Activated T-cell treated with anti-CD3 and anti-CD28 coated beads for 24 hours (primary cell): ENCODE measurements around the gene LOC101059915.
A peak's percentile ranks its signal among the peaks of the same experiment; 100 is the strongest.

ENCODE experiments used
- DNase-seq: peaks from one replicate; pipeline ENCODE4 v3.0.0-alpha.2; 2020; ENCODE audit warnings: low read depth

The LOC101059915 gene

DNA sequence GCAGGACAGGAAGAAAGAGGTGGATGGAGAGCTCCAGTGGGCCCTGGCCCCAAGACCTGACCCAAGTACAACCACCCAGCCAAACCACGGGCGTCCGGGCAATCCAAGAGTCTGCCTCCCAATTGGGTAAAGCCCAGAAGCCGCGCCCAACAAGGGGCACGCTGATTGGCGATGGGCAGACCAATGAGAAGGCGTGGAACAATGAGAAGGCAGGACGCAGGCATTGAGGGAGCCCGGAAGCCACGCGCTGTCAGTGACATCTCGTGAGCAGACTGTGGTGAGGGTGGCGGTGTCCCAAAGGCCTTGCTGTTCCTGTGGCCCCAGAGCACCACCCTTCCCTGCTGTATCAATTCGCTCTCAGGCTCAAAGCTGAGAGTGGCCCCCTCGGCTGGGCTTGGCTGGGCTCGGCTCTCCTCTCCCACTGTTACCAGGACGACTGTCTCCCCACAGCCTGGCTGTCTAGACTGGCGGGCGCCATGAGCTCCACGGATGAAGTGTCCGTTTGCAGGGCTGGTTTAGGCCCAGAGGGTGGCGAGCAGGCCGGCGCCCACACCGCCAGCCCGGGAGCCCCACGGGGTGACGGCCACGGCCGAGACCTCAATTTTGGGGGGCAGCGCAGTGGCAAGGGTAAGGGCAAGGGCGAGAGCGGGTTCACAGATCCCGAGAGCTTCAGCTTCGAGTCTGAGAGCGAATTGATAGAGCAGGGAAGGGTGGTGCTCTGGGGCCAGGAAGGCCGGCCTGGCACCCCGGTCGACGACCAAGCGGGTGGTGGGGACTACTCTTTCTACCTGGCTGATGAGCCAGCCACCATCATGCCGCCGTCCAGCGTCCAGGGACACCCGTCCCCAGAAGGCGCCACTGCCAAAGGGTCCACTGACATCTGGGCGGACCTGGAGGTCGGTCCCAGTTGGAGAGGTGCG lies at the start of gene LOC101059915:
Gene LOC101059915, plus strand, starts transcription at position 219 of the 920 bp plus-strand sequence.
- DNase-seq: no peak

DNA sequence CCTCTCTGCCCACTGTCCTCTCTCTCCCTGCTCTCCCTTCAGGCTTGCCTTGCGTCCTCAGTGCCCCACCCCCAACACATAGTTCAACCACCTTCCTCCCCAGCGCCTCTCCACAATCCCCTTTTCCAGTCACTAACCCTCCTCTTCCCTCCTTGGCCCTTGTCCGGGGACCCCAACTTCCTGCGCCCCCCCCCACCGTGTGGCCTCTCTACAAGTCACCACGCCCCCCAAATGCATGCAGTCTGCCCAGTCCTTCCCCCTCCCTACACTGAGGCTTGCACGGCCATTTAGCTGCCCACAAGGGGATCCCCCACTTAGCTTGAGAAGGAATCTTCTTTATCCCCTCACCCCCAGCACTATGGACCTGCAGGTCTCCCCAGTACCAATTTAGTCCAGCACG lies 49.6 kb upstream of the LOC101059915 start:
- no peak for DNase-seq

DNA sequence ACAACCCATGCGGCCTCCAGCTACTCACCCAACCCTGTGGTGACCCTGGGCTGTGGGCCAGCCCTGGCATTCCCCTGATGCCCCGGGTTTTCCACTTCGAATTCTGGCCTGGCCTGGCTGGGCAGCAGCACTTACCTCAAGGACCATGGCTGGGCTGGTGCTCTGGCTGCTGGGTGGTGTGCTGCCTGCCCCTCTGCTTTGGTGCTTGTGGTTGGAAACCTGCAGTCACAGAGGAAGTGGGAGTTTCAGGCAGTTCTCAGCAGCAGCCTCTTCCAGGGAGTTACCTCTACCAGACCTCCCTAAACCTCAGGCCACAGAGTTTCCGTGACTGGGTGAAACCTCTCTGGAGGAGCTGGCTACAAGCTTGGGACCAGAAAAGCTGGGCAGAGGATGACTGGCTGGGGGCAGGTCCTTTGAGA lies 49.0 kb upstream of the LOC101059915 start, which contains the start of gene CXCR3:
Gene CXCR3, minus strand, starts transcription at position 209 of the 419 bp plus-strand sequence. Its CDS starts 62 bp downstream, at position 147.
- peak; percentile 67 for DNase-seq

DNA sequence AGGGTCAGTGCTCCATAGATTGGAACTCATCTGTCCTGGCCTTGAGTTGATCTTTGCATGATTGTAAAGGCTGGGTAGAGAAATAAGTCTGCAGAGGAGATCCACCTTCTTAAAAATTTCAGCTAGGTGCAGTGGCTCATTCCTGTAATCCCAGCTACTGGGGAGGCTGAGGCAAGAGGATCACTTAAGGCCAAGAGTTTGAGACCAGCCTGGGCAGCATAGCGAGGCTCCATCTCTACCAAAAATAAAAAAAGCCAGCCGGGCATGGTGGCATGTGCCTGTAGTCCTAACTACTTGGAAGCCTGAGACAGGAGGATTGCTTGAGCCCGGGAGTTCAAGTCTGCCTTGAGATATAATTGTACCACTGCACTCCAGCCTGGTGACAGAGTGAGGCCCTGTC lies 48.6 kb upstream of the LOC101059915 start:
- no peak for DNase-seq

DNA sequence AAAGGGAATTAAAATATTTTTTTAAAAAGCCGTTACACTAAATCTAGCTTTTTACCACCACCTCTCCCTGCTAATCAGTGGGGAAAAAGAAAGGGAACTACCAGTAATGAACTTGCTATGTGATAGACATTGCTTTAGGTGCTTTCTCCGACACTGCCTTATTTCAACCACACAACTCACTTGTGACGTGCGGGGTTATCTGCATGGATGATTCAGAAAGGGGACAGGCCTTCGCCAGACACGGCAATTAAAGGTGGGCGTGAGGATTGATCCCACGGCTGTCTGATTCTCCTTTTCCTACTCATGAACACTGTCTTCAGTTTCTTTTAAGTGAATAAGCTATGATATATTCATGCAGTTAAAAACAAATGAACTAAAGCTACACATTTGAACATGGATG lies 48.2 kb upstream of the LOC101059915 start:
- peak; percentile 63 for DNase-seq

DNA sequence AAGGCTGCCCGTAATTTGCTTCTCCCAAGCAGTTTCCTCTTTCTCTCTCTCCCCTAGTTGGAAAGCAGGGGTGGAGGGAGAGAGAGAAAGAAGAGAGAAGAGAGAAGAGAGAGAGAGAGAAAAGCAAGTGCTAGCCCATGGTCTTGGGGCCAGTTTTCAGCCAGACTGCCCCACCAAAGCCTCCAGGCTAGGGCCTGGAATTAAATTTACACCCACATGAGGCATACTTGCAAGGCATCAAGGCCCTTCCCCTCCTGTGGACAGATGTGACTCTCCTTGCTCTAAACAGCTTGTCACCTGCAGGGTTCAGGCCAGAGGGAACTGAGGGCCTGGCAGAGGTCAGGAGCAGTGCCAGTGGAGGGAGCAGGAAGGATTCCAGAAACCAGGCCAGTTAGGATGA lies 47.4 kb upstream of the LOC101059915 start:
- DNase-seq: no peak

DNA sequence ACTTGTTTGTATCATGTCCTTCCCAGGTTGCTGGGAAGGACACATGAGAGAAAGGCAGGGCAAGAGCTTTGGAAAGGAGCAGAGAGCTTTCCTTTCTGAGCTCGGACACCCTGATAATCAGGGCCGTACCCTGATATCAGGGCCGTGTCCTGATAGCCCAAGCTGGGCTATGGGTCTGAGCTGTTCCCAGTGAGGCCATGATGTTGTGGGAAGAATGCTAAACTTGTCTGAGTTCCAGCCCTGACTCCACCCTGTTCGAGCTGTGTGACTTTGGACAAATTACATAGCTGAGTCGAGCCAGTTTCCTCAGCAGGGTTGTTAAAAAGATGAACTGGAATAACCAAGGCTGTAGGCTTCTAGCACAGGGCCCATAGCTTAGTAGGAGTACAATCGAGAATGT lies 45.7 kb upstream of the LOC101059915 start:
- no peak for DNase-seq

DNA sequence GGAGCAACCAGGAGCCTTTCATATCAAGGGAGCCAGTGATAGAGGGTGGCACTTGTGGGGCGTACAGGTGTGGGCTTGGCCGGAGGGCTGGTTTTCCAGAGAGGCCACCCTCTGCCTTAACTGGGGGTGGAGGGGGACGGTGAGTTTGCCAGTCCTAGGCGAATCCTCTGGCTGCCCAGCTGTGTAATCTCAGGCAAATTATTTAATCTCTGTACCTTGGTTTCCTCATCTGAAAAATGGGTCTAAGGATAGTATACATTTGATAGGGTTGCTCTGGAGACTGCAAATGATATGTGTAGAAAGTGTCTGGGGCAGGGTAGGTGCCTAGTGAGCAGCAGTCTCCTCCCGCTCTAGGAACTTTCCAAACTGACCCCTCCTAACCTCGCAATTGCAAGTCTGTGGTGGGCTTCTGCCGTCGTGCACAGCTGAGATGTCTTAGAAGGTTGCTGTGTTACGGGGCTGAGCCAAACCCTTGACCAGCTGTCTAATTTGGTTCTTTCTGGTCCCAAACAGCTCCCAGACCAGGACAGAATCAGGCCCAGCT lies 45.2 kb upstream of the LOC101059915 start:
- no peak for DNase-seq

DNA sequence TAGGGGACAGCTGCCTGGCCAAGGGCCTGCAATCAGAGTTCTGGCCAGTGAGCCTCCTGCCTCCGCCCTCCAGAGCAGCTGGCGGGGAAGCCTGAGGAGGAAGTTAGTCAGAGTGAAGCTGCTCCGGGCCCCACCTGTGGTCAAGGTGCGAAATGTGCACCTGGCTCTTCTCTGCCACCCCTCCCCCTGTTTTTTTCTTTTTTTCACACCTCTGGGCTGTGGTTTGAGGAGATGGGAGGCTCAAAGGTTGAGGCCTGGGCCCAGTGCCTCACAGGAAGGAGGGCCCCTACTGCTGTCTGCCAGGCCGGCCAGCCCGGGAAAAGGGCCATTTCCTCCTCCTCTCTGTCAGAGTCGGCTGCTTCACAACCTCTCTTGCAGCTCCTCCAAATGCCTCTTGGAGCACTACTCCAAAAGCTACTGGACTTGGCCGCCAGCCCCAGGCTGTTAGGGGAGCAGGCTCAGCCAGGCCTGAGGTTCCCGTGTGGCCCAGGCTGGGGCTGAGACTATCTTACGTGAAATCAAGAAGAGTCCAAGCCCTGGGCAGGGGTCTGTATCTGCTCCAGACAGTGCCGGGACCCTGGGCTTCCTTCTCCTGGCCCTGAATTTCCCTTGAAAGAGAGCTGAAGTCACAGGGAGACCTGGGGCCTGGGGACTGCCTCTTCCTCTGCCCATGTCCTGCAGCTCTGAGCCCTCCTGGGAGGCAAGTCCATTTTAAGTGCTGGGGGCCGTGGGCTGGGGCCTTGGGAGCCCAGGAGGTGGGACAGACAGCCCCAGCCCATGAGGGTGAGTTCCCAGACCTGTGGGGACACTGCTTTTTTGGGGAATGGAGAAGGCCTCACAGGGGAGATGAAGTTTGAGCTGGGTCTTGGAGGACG lies 44.5 kb upstream of the LOC101059915 start:
- peak; percentile 55 for DNase-seq

DNA sequence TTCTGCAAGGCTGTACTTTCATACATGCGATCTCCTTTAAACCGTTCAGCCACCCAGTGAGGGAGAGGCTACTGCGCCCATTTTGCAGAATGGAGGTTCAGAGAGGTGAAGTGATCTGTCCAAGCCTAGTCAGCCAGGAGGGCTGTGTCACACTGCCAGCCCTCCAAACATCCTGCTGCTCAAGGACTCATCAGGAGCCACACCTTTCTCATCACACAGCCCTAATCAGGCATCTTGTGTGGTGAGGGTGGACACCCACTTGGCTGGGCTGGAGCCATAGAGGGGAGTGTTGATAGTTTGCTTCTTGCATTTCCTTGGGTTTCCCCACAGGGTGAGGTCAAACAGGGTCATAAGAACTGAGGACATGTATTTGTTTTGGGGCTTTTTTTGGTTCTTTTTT lies 43.6 kb upstream of the LOC101059915 start:
- no peak for DNase-seq

DNA sequence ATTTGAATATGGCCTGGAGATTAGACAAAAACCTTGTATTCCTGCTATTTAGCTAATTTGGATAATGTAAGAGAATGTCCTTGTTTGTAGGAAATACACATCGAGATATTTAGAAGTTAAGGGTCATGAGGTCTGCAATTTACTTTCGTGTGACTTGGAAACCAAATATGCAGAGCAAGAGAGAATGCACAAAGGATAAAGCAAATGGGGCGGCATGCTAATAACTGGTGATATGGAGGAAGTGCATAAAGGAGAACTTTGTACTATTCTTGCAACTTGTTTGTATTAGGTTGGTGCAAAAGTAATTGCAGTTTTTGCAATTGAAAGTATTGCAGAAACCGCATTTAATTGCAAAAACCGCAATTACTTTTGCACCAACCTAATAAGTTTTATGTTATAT lies 41.9 kb upstream of the LOC101059915 start:
- DNase-seq: no peak

DNA sequence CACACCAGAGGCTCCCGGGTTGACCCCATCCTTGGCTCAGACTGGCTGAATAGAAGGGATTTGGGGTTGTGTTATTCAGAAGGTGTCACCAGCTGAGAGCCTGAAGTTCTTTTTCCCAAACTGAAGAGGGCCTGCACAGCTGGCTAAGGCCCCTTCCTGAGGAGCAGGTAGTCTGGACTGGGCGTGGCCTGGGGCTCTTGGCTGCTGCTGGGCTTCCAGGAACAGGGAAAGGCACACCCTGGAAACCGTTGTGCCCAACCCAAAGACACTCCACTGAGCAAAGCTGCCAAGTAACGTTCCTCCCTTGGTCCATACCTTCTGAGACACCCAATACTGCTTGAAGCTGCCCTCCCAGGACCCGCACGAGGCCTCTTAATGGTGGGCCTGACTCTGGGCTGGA lies 40.8 kb upstream of the LOC101059915 start:
- DNase-seq: no peak

DNA sequence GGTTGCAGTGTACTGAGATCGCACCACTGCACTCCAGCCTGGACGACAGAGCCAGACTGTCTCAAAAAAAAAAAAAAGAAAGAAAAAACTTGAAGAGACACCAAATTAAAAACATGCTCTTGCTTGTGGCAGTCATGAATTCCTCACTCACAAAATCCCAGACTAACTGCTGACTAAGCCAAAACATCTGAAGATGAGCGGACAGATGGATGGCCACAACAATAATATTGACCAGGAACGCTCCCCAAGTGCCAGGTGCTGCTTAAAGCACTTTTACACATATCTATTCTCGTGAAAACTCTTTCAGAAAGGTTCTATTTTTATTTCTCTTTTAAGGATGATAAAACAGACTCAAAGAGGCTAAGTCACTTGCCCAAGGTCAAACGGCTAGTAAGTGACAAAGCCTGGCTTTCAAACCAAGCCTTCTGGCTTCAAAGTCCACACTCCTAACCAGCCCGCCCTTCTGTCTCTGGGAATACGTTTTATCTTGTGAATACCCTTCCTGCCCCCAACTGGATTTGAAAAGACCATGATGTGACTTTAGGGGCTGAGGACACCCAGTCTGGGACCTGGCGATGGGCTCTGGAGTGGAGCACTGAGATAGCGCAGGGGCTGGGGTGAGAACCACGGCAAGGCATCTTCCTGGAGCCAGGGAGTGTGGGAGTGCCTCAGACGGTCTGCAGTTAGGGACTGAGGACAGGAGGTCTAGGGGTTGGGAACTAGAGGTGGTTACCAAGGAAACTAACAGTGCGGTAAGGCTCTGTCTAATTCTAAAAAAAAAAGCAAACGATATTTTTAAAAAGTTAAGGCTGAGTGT lies 39.5 kb upstream of the LOC101059915 start:
- no peak for DNase-seq

DNA sequence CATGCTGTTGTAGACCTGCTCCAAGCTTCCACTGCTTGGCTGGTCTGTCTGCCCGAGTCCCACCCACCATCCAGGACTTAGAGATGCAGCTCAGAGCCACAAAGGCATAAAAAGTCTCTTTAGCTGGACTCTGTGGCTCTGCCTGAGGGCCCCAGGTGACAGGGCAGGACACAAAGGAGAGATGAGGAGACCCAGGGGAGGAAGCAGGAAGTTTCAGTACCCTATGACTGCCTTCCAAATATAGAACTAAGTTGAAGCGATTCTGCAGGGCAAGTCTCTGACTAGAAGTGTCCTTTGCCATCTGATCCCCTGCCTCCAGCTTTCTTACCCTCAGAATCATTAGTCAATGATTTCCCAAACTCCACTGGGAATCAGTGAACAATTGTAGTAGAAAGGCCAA lies 37.9 kb upstream of the LOC101059915 start:
- DNase-seq: no peak

DNA sequence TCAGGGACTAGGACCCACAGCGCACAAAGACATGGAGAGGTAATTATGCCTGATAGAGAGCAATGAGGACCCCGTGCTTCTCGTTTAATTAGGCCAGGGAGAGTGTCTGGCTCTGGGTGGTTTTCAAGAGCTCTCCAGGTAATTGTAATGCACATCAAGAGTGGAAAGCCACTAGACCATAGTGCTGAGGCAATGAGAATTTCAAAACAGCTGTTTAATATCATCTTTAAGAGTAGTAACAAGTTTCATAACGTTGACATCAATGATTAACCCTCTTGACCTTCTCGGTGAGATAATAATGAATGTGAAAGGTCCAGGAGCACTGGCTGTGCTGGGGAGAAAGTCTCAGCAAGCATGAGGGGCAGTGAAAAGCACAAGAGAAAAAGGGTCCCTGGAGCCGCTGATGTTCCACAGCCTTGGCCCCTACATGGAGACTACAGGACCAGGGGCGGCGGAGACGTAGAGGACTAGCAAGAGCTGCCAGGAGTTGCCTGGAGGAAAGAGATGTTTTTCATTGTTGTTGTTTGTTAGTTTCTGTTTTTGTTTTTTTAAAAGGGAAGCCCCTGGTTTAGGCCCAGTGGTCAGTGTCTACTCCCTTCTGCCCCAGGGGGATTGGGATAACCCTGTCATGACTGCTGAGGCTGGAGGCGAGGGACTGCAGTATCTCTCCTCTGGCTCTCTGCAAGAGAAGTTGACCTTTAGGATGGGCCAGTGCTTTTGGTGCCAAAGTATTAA lies 34.3 kb upstream of the LOC101059915 start:
- DNase-seq: no peak

DNA sequence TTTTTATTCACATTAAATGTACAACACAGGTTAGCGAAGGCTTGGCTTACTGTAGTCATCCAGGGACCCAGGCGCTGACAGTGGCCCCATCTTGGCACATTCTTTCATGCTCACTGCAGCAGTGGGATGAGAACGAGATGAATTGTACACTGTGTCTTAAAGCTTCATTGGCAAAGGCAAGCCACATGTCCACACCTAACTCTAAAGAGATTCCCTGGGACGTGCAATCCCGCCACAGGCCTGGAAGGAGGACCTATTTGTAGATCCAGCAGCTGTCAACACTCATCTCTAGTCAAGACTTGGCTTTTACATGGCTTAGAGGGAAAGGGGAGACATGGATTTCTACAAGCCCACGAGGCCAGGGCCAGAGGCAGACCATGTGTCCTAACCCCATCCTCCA lies 33.0 kb upstream of the LOC101059915 start:
- no peak for DNase-seq

DNA sequence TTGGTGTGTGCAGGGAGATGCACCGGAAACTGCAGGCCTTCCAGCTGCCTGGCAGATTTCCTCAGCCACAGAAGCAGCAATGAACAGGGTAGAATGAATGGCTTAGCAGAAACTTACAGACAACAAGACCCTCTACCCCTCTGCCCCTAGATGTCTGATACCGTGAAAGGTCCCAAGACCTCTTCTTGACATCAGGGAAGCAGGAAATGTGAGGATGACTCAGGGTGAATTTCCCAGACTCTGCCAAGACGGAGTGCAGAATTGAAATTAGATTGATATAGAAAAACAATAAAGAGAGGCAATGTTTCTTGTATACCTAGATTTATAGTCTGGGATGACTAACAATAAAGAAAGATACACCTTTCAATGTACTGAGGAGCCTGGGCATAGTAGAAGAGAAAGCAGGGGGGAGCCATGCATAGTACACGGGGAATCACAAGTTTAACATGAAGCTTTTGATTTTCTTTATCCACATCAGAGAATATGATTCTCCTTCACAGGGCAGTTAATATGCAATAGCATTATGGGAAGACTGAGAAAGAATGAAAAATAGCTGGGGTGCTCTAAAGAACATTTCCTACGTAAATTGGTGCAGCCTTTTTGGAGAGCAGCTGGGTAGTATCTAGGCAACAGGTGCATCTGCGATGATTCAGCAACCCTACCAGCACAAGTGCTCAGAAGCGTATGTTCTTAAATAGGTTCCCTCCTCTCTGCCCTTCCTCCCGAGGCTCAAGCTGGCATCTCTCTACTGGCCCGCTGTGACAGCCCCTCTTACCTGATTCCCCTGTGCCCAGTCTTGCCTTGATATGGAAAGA lies 30.7 kb upstream of the LOC101059915 start:
- no peak for DNase-seq

DNA sequence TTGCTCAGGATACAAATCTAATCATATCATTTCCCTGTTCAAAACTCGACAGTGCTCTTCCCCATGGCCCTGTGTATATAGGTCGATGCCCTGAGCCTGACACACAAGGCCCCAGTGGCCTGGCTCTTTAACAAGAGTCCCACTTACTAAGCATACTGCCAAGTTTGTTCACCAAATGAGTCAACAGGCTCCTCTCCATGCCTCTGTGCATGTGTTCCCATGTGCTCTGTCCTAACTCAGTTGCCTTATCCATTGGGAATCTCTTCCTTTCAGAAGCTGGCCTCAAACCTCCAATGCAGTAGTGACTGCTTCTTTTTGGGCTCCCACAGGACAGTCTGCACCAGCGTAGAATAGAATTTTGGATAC lies 30.1 kb upstream of the LOC101059915 start:
- DNase-seq: no peak

DNA sequence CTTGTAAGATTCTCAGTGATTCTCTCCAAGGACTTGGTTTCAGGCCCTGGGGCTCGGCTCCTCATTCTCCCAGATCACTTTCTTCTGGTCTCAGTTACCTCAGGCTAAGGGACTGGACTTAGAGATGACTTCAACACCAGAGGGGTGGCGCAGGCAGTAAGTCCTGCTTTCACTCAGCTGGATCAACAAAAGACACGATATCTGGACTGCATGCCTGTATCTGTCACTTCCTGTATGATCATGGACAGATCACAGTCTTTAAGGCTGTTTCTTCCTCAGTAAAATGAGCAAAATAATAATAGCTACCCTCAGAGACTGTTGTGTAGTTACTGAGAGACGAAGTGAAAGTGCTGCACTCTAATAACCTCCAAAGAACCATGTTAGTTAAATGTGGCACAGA lies 29.5 kb upstream of the LOC101059915 start:
- DNase-seq: no peak

DNA sequence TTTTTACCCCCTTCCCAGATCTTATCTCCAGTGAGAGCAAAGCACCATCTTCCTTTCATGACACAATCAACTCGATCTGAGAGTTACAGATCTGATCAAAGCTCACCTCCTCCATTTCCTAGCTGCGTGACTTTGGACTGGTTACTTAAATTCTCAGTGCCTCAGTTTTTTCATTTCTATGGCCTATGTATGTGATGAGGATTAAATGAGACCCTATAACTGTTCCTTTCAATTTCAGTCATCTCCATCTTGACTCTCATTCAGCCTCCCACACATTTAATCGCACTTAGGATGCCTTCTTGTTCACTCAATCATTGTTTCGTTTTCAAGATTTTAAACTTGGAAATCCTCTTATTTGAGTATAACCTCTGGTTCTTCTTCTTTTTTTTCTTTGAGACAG lies 28.9 kb upstream of the LOC101059915 start:
- DNase-seq: no peak
